Gastrocnemius medialis (tissue), 4 donors: ENCODE data around the gene DYNC2H1. TPM values are rescaled to one million over a fixed set of nuclear protein-coding genes. Genes with fewer than 3 reads are reported as not detected.

Experiments
- ATAC-seq, 2 donors: fragments of 150-250 bp; one replicate each; pipeline ENCODE4 v1.9.1; 2016
- DNase-seq, 2 donors: peaks; one replicate each; pipeline ENCODE4 v3.0.0-alpha.2; 2019
- H3K27ac ChIP-seq, 4 donors: fragments of 200-600 bp; sonication (generic); 1 replicate in 1 of 4; 2 replicates in 3 of 4; pipeline ENCODE4 v1.5.1; 2016 to 2018; ENCODE audit warnings: mild to moderate bottlenecking in 2 of 4, moderate library complexity in 1 of 4
- H3K27me3 ChIP-seq, 3 donors: fragments of 200-600 bp; sonication (generic) in 2 of 3; 1 replicate in 1 of 3; 2 replicates in 2 of 3; pipeline versions ENCODE4 v1.5.1 to v1.6.0; 2016 to 2019; ENCODE audit warnings: mild to moderate bottlenecking in 1 of 3, moderate library complexity in 1 of 3
- H3K36me3 ChIP-seq, 2 donors: fragments of 200-600 bp; sonication (generic) in 1 of 2; one replicate each; pipeline ENCODE4 v1.5.1; 2017 to 2018
- H3K4me1 ChIP-seq, 2 donors: fragments of 200-600 bp; sonication (generic) in 1 of 2; one replicate each; pipeline ENCODE4 v1.5.1; 2016 to 2017; ENCODE audit warnings: mild to moderate bottlenecking in 2 of 2
- H3K4me3 ChIP-seq, 4 donors: fragments of 200-600 bp; sonication (generic) in 3 of 4; 1 replicate in 1 of 4; 2 replicates in 3 of 4; pipeline ENCODE4 v1.5.1; 2016 to 2019; ENCODE audit warnings: mild to moderate bottlenecking in 2 of 4
- H3K9me3 ChIP-seq, 3 donors: fragments of 200-600 bp; sonication (generic) in 2 of 3; 1 replicate in 1 of 3; 2 replicates in 2 of 3; pipeline ENCODE4 v1.5.1; 2016 to 2019
- POLR2A ChIP-seq, 2 donors: fragments of 450-650 bp; IDR thresholded peaks; one replicate each; pipeline ENCODE4 v1.6.1; 2017; ENCODE audit warnings: antibody characterized with exemption in 2 of 2, mild to moderate bottlenecking in 2 of 2, moderate library complexity in 2 of 2
- in situ Hi-C, 4 donors: fragments of 200-750 bp; cut with MboI; loops; one replicate each; pipeline versions ENCODE4 v1.15.0 to v1.8.0; 2017; ENCODE audit warnings: low sequenced_read_pairs in 4 of 4
- intact Hi-C: fragments of 100-400 bp; cut with DNase I; formaldehyde crosslinking; loops from one replicate; pipeline ENCODE4 v1.15.1; 2023; ENCODE audit warnings: low total_unique reads
- total RNA-seq, 4 donors: library from RNA; depleted of rRNA; stranded (reverse); fragments of >200 nt; gene quantifications; one replicate each; pipeline versions ENCODE4 v1.1.0 to v1.2.3, GENCODE V29; 2016
- TF ChIP-seq, protein P1 (sequence below), 5 experiments: fragments of 450-650 bp in 3 of 5; fragments of 200-600 bp in 2 of 5; sonication (generic) in 2 of 5; IDR thresholded peaks in 4 of 5; conservative IDR thresholded peaks in 1 of 5; 1 replicate in 4 of 5; 2 replicates in 1 of 5; pipeline ENCODE4 v1.5.1; 2016 to 2019; ENCODE audit warnings: antibody characterized with exemption in 5 of 5, mild to moderate bottlenecking in 3 of 5, moderate library complexity in 3 of 5

DYNC2H1 gene
- total RNA-seq, 4 donors from 2014 or later = 1.7 to 2.2 (median 1.9) TPM

DNA sequence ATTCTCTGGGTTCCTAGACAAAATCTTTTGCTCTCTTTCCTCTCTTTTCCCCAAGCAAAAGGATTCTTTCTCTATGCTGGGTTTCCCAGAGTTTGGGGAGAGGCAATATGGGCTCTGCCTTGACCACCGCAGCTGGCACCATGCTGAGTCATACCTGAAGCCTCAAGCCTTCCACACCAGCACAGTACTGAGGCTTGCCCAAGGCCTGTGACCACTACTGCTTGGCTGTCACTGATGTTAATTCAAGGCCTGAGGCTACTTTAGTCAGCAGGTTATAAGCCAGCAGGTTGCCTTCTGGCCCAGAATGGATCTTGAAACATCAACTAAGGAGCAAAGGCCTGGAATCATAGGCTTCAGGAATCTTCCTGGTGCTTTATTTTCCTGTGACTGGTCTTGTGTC lies 185.3 kb downstream of the DYNC2H1 start:
- Histone ChIP-seq H3K36me3 (no peaks in the 10 kb centered on the region), H3K27me3 (no peaks in the 10 kb centered on the region), H3K4me1 (no peaks in the 10 kb centered on the region), H3K9me3 (peaks cover 0 to 6% (median 0%) of the 10 kb centered on the region in 3 donors), H3K4me3 (no peak overlapping the region), H3K27ac (no peak overlapping the region)
- DNase-seq = no peak
- TF ChIP-seq, protein P1, sequence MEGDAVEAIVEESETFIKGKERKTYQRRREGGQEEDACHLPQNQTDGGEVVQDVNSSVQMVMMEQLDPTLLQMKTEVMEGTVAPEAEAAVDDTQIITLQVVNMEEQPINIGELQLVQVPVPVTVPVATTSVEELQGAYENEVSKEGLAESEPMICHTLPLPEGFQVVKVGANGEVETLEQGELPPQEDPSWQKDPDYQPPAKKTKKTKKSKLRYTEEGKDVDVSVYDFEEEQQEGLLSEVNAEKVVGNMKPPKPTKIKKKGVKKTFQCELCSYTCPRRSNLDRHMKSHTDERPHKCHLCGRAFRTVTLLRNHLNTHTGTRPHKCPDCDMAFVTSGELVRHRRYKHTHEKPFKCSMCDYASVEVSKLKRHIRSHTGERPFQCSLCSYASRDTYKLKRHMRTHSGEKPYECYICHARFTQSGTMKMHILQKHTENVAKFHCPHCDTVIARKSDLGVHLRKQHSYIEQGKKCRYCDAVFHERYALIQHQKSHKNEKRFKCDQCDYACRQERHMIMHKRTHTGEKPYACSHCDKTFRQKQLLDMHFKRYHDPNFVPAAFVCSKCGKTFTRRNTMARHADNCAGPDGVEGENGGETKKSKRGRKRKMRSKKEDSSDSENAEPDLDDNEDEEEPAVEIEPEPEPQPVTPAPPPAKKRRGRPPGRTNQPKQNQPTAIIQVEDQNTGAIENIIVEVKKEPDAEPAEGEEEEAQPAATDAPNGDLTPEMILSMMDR (IDR thresholded peaks at IDR 0.05 in 4 of 5, conservative IDR thresholded peaks at IDR 0.05 in 1 of 5) = no peak
- TF ChIP-seq POLR2A (IDR thresholded peaks at IDR 0.05) = no peak
- ATAC-seq = no peak
- intact Hi-C loops (no loop called here), in situ Hi-C loops (no loop called here)

DNA sequence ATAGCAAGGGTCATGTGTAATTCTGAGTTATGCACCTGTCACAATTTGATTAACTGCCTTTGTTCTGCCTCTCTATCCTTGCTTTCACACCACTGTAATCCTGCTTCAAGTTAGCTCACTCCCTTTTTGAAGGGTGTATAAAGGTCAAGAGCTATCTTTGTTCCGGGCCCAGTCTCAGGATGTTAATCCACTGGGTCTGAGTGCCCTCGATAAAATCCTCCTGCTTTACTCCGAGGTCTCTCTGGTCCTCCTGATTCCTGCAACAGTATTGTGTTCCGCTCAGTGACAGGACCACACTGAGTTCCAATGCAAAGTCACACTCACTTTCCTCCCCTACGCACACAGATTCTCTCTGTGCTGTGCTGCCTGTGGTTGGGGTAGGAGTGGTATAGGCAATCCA lies 186.5 kb downstream of the DYNC2H1 start:
- no peaks in the 10 kb centered on the region for H3K36me3 ChIP-seq
- in situ Hi-C loops = no loop called here
- no peak overlapping the region for H3K4me3 ChIP-seq
- peaks cover 0 to 6% (median 0%) of the 10 kb centered on the region in 3 donors for H3K9me3 ChIP-seq
- no peaks in the 10 kb centered on the region for H3K4me1 ChIP-seq
- H3K27me3 ChIP-seq = no peaks in the 10 kb centered on the region
- no peak for ATAC-seq
- no peak overlapping the region for H3K27ac ChIP-seq
- no peak for DNase-seq
- intact Hi-C loops = no loop called here
- TF ChIP-seq, protein P1 (IDR thresholded peaks at IDR 0.05 in 4 of 5, conservative IDR thresholded peaks at IDR 0.05 in 1 of 5) = no peak
- TF ChIP-seq POLR2A (IDR thresholded peaks at IDR 0.05) = no peak

DNA sequence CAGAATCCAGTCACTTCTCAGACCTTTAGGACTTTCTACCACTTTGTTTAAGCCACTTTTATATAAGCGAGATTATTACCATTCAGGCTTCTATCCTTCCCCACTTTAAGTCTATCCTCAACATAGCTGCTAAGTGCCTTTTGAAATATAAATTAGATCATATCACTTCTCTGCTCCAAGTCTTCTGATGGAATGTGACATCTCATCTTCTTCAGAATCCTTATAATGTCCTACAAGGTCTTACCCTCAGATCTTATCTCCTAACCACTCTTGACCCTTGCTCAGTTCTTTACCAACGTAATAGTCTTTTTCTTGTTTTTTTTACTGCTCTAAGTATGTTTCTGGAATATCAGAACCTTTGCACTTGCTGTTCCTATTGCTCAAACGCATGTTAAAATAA lies 188.7 kb downstream of the DYNC2H1 start:
- no peak for ATAC-seq
- peaks cover 0 to 6% (median 0%) of the 10 kb centered on the region in 3 donors for H3K9me3 ChIP-seq
- in situ Hi-C loops (no loop called here), intact Hi-C loops (no loop called here)
- no peak overlapping the region for H3K4me3 ChIP-seq
- no peaks in the 10 kb centered on the region for H3K36me3 ChIP-seq
- H3K27me3 ChIP-seq = no peaks in the 10 kb centered on the region
- DNase-seq = no peak
- no peak overlapping the region for H3K27ac ChIP-seq
- TF ChIP-seq POLR2A (IDR thresholded peaks at IDR 0.05) = no peak
- TF ChIP-seq, protein P1 (IDR thresholded peaks at IDR 0.05 in 4 of 5, conservative IDR thresholded peaks at IDR 0.05 in 1 of 5) = no peak
- H3K4me1 ChIP-seq = no peaks in the 10 kb centered on the region

DNA sequence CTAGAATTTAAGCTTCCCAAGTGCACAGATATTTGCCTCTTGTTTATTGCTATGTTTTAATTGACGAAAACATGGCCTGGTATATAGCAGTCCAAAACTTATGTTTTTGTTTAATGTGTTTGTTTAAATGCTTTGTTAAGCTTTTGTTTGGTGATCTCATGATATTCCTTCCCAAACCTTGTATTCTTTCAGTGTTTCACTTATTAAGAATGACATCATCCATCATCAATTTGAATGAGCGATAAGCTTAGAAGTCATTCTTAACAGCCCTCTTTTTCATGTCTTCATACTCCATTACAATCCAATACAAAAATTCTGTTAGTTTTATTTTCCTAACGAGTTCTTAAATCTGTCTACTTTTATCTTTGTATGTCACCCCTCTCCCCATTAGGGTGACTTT lies 206.0 kb downstream of the DYNC2H1 start:
- Histone ChIP-seq H3K9me3 (no peaks in the 10 kb centered on the region), H3K27me3 (no peaks in the 10 kb centered on the region), H3K36me3 (no peaks in the 10 kb centered on the region), H3K4me3 (no peak overlapping the region), H3K4me1 (no peaks in the 10 kb centered on the region), H3K27ac (no peak overlapping the region)
- in situ Hi-C loops = no loop called here
- ATAC-seq = no peak
- intact Hi-C loops = no loop called here
- TF ChIP-seq, protein P1 (IDR thresholded peaks at IDR 0.05 in 4 of 5, conservative IDR thresholded peaks at IDR 0.05 in 1 of 5) = no peak
- TF ChIP-seq POLR2A (IDR thresholded peaks at IDR 0.05) = no peak
- DNase-seq = no peak

DNA sequence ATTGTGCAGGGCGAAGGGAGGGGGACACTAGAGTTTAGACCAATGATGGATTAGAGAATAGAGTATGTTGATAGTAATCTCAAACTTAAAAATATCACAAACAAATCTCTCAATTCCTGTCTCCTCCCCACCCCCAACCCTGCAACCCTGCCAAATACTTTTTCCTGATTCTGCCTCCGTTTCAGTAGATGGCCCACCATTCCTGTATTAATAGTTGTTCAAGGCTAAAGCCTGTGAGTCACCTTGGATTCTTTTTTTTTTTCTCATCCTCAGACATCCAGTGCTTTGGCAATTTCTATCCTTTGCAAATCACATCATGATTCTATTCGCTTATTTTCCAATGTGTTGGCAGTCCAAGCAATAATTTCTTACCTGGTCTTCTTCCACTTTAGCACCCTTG lies 207.9 kb downstream of the DYNC2H1 start:
- no peak for DNase-seq
- Histone ChIP-seq H3K4me3 (no peak overlapping the region), H3K27ac (no peak overlapping the region), H3K36me3 (no peaks in the 10 kb centered on the region), H3K4me1 (no peaks in the 10 kb centered on the region), H3K27me3 (no peaks in the 10 kb centered on the region), H3K9me3 (no peaks in the 10 kb centered on the region)
- in situ Hi-C loops = no loop called here
- intact Hi-C loops = no loop called here
- no peak for ATAC-seq
- TF ChIP-seq POLR2A (IDR thresholded peaks at IDR 0.05) = no peak
- TF ChIP-seq, protein P1 (IDR thresholded peaks at IDR 0.05 in 4 of 5, conservative IDR thresholded peaks at IDR 0.05 in 1 of 5) = no peak
